HUDEP-2 (cell line): ENCODE measurements around the gene SEMA3D.

ENCODE experiments used
- DNase-seq, 76 experiments: peaks; one replicate each; lab custom pipeline; 2025; ENCODE audit not compliant: unreplicated experiment in 76 of 76; lab: John Stamatoyannopoulos, UW

Gene SEMA3D

GRCh38 chr7:85184599-85185423 is 2.0 kb downstream of the SEMA3D start:
- DNase-seq = no peak

GRCh38 chr7:85183296-85183695 is 3.6 kb downstream of the SEMA3D start:
- no peak for DNase-seq

- DNase-seq = no peak
Observed at GRCh38 chr7:85178531-85179298, 8.1 kb downstream of the SEMA3D start.

GRCh38 chr7:85177316-85177715 is 9.5 kb downstream of the SEMA3D start:
- DNase-seq = no peak

GRCh38 chr7:85176197-85176596 is 10.7 kb downstream of the SEMA3D start:
- DNase-seq = no peak

- DNase-seq = no peak
Observed at GRCh38 chr7:85175217-85175616, 11.6 kb downstream of the SEMA3D start.

GRCh38 chr7:85172530-85172941 is 14.3 kb downstream of the SEMA3D start:
- no peak for DNase-seq

GRCh38 chr7:85167636-85168035 is 19.2 kb downstream of the SEMA3D start:
- DNase-seq = no peak

- no peak for DNase-seq
Observed at GRCh38 chr7:85165263-85165662, 21.6 kb downstream of the SEMA3D start.

- no peak for DNase-seq
Observed at GRCh38 chr7:85164376-85164775, 22.5 kb downstream of the SEMA3D start.

GRCh38 chr7:85162721-85163120 is 24.1 kb downstream of the SEMA3D start:
- DNase-seq = no peak

GRCh38 chr7:85160223-85160622 is 26.6 kb downstream of the SEMA3D start:
- no peak for DNase-seq

GRCh38 chr7:85159003-85159402 is 27.9 kb downstream of the SEMA3D start:
- DNase-seq = no peak

GRCh38 chr7:85156661-85157208 is 30.1 kb downstream of the SEMA3D start:
- no peak for DNase-seq

GRCh38 chr7:85154282-85154937 is 32.4 kb downstream of the SEMA3D start:
- DNase-seq = no peak

- DNase-seq = no peak
Observed at GRCh38 chr7:85153715-85154114, 33.1 kb downstream of the SEMA3D start.

GRCh38 chr7:85150624-85151023 is 36.2 kb downstream of the SEMA3D start:
- no peak for DNase-seq

- DNase-seq = no peak
Observed at GRCh38 chr7:85144771-85145170, 42.1 kb downstream of the SEMA3D start.

- no peak for DNase-seq
Observed at GRCh38 chr7:85135977-85136376, 50.9 kb downstream of the SEMA3D start.

GRCh38 chr7:85133560-85133959 is 53.3 kb downstream of the SEMA3D start:
- no peak for DNase-seq

GRCh38 chr7:85133006-85133405 is 53.9 kb downstream of the SEMA3D start:
- no peak for DNase-seq
